H1 (cell line): ENCODE results near the gene PTCHD4. TPM values are rescaled to one million over a fixed set of nuclear protein-coding genes. Genes with fewer than 3 reads are reported as not detected.

Experiments
- CTCF ChIA-PET: fragments of 300-600 bp; sonication (Branson Sonifier 250); formaldehyde crosslinking; loops from one replicate; lab custom pipeline; 2021; ENCODE audit not compliant: partially characterized antibody; lab: Charles Lee
- POLR2A ChIA-PET: fragments of 300-600 bp; sonication (Branson Sonifier 250); formaldehyde crosslinking; loops from one replicate; lab custom pipeline; 2021; ENCODE audit warnings: inconsistent platforms; ENCODE audit not compliant: partially characterized antibody; lab: Charles Lee
- DNase-seq, 2 experiments: peaks; one replicate each; pipeline versions ENCODE4 v3.0.0 to v3.0.0-alpha.2; 2010 to 2022; ENCODE audit warnings: low spot score in 2 of 2, low read depth in 1 of 2, mixed read lengths in 1 of 2
- FAIRE-seq: peaks from 2 replicates; lab custom pipeline; 2011; peaks lifted over from hg19 to GRCh38; lab: Jason Lieb, UNC
- H2AFZ ChIP-seq: 2 replicates; pipeline ENCODE4 v1.8.1; 2012; ENCODE audit warnings: low read length, inconsistent platforms
- H2AK5ac ChIP-seq: 2 replicates; pipeline ENCODE4 v1.6.1; 2013; ENCODE audit warnings: low read depth, low read length
- H2BK120ac ChIP-seq: replicated peaks from 2 replicates; pipeline ENCODE3; 2013; ENCODE audit warnings: low read depth, low read length, inconsistent platforms
- H2BK12ac ChIP-seq: 2 replicates; pipeline ENCODE4 v1.6.1; 2013; ENCODE audit warnings: low read depth, low read length
- H2BK15ac ChIP-seq: 2 replicates; pipeline ENCODE4 v1.6.1; 2013; ENCODE audit warnings: low read length
- H2BK20ac ChIP-seq: 2 replicates; pipeline ENCODE4 v1.6.1; 2013; ENCODE audit warnings: low read length
- H2BK5ac ChIP-seq: 2 replicates; pipeline ENCODE4 v1.6.1; 2013; ENCODE audit warnings: low read depth, low read length
- H3K14ac ChIP-seq: 2 replicates; pipeline ENCODE4 v1.6.1; 2013; ENCODE audit warnings: inconsistent platforms; ENCODE audit not compliant: insufficient read length
- H3K18ac ChIP-seq: 2 replicates; pipeline ENCODE4 v1.6.1; 2013; ENCODE audit warnings: low read length; ENCODE audit errors: extremely low read depth
- H3K23ac ChIP-seq: 2 replicates; pipeline ENCODE4 v1.6.1; 2013; ENCODE audit warnings: inconsistent platforms; ENCODE audit not compliant: insufficient read length
- H3K23me2 ChIP-seq: 2 replicates; pipeline ENCODE4 v1.6.1; 2013; ENCODE audit warnings: low read depth, low read length
- H3K27ac ChIP-seq: 2 replicates; pipeline ENCODE4 v1.6.1; 2011; ENCODE audit warnings: low read depth, low read length, inconsistent platforms
- H3K27me3 ChIP-seq, 4 experiments: replicated peaks in 1 of 4; 1 replicate in 1 of 4; 2 replicates in 3 of 4; pipeline versions ENCODE4 v1.6.1 to v1.8.1; 2011 to 2013; ENCODE audit warnings: low read length in 3 of 4, mild to moderate bottlenecking in 3 of 4, inconsistent platforms in 2 of 4, mixed read lengths in 2 of 4, moderate library complexity in 1 of 4; ENCODE audit not compliant: control insufficient read depth in 3 of 4, insufficient read depth in 3 of 4; ENCODE audit errors: extremely low read depth in 1 of 4
- H3K36me3 ChIP-seq, 4 experiments: 2 replicates each; pipeline versions ENCODE4 v1.6.1 to v1.8.1; 2011 to 2013; ENCODE audit warnings: mild to moderate bottlenecking in 4 of 4, low read length in 3 of 4, moderate library complexity in 2 of 4, control low read depth in 1 of 4, inconsistent platforms in 1 of 4; ENCODE audit not compliant: insufficient read depth in 4 of 4, control insufficient read depth in 2 of 4
- H3K4ac ChIP-seq: replicated peaks from 2 replicates; pipeline ENCODE3; 2013; ENCODE audit warnings: low read length, low read depth, mixed read lengths, inconsistent platforms; ENCODE audit not compliant: insufficient read length
- H3K4me1 ChIP-seq, 4 experiments: replicated peaks in 1 of 4; 1 replicate in 1 of 4; 2 replicates in 3 of 4; pipeline versions ENCODE4 v1.6.1 to v1.8.1; 2011 to 2013; ENCODE audit warnings: low read length in 3 of 4, inconsistent platforms in 2 of 4, mixed read lengths in 1 of 4; ENCODE audit not compliant: insufficient read depth in 4 of 4, control insufficient read depth in 3 of 4
- H3K4me2 ChIP-seq, 2 experiments: 2 replicates each; pipeline versions ENCODE4 v1.6.1 to v1.8.1; 2011 to 2013; ENCODE audit warnings: low read depth in 2 of 2, low read length in 2 of 2, control low read depth in 1 of 2, inconsistent platforms in 1 of 2, mild to moderate bottlenecking in 1 of 2; ENCODE audit not compliant: insufficient read depth in 1 of 2
- H3K4me3 ChIP-seq, 4 experiments: fragments of 200-600, 300-600 bp in 1 of 4; sonication (generic), shearing (Covaris generic), sonication (Bioruptor Twin) in 1 of 4; 2 replicates each; pipeline versions ENCODE4 v1.5.1 to v1.8.1; 2011 to 2016; ENCODE audit warnings: low read length in 4 of 4, low read depth in 3 of 4, control low read depth in 2 of 4, inconsistent platforms in 2 of 4, mild to moderate bottlenecking in 2 of 4, mixed read lengths in 1 of 4, moderate library complexity in 1 of 4; ENCODE audit not compliant: insufficient read depth in 2 of 4; ENCODE audit errors: extremely low read depth in 1 of 4
- H3K56ac ChIP-seq: replicated peaks from 2 replicates; pipeline ENCODE3; 2013; ENCODE audit warnings: low read depth, mild to moderate bottlenecking, mixed read lengths, low read length, inconsistent platforms; ENCODE audit not compliant: insufficient read length
- H3K79me1 ChIP-seq: 2 replicates; pipeline ENCODE4 v1.6.1; 2013; ENCODE audit warnings: low read depth, low read length, control low read depth
- H3K79me2 ChIP-seq, 2 experiments: 2 replicates each; pipeline versions ENCODE4 v1.6.1 to v1.8.1; 2012 to 2013; ENCODE audit warnings: low read length in 2 of 2, mild to moderate bottlenecking in 2 of 2, inconsistent platforms in 1 of 2; ENCODE audit not compliant: insufficient read depth in 2 of 2, control insufficient read depth in 1 of 2
- H3K9ac ChIP-seq, 4 experiments: replicated peaks in 1 of 4; 1 replicate in 1 of 4; 2 replicates in 3 of 4; pipeline versions ENCODE4 v1.6.1 to v1.8.1; 2011 to 2013; ENCODE audit warnings: low read depth in 3 of 4, low read length in 3 of 4, control low read depth in 2 of 4, mild to moderate bottlenecking in 2 of 4, moderate library complexity in 2 of 4, inconsistent platforms in 1 of 4; ENCODE audit errors: extremely low read depth in 1 of 4
- H3K9me3 ChIP-seq, 2 experiments: 2 replicates each; pipeline versions ENCODE4 v1.6.1 to v1.8.1; 2012 to 2013; ENCODE audit warnings: mild to moderate bottlenecking in 2 of 2, moderate library complexity in 2 of 2, control low read depth in 1 of 2, inconsistent platforms in 1 of 2, low read depth in 1 of 2, low read length in 1 of 2, mixed read lengths in 1 of 2; ENCODE audit not compliant: insufficient read depth in 2 of 2
- H4K20me1 ChIP-seq, 2 experiments: replicated peaks in 1 of 2; 2 replicates each; pipeline versions ENCODE3 to v1.8.1; 2011 to 2013; ENCODE audit warnings: inconsistent platforms in 2 of 2, low read length in 2 of 2, mild to moderate bottlenecking in 1 of 2; ENCODE audit not compliant: insufficient read depth in 2 of 2, control insufficient read depth in 1 of 2
- H4K5ac ChIP-seq: 2 replicates; pipeline ENCODE4 v1.6.1; 2013; ENCODE audit warnings: low read length, low read depth, mixed read lengths, inconsistent platforms; ENCODE audit not compliant: insufficient read length
- H4K8ac ChIP-seq: 2 replicates; pipeline ENCODE4 v1.8.0; 2013; ENCODE audit warnings: mild to moderate bottlenecking, moderate library complexity, low read length, inconsistent platforms; ENCODE audit not compliant: insufficient read depth; ENCODE audit errors: extremely low read depth
- H4K91ac ChIP-seq: replicated peaks from 2 replicates; pipeline ENCODE3; 2013; ENCODE audit warnings: low read length, mixed read lengths, inconsistent platforms; ENCODE audit not compliant: insufficient read length
- CHD1 ChIP-seq: IDR thresholded peaks from 2 replicates; pipeline ENCODE4 v1.6.1; 2012; ENCODE audit warnings: low read depth, low read length, improper control_type of control experiment
- CTBP2 ChIP-seq: IDR thresholded peaks from 2 replicates; pipeline ENCODE4 v1.7.0; 2011; ENCODE audit warnings: borderline replicate concordance, mild to moderate bottlenecking, moderate library complexity, mixed read lengths, low read length; ENCODE audit not compliant: insufficient read depth, insufficient read length
- HDAC2 ChIP-seq, 2 experiments: fragments of 300-600 bp in 1 of 2; sonication (generic) in 1 of 2; IDR thresholded peaks; 2 replicates each; pipeline ENCODE4 v1.6.1; 2011 to 2012; ENCODE audit warnings: low read depth in 2 of 2, low read length in 2 of 2, mild to moderate bottlenecking in 2 of 2, moderate library complexity in 2 of 2, borderline replicate concordance in 1 of 2, inconsistent platforms in 1 of 2
- NRF1 ChIP-seq: IDR thresholded peaks from 2 replicates; pipeline ENCODE4 v1.6.1; 2011; ENCODE audit warnings: mild to moderate bottlenecking, low read depth, low read length, improper control_type of control experiment
- POU5F1 ChIP-seq: IDR thresholded peaks from 2 replicates; pipeline ENCODE4 v1.6.1; 2011; ENCODE audit warnings: low read depth, mild to moderate bottlenecking, low read length, moderate library complexity
- TAF1 ChIP-seq: IDR thresholded peaks from 2 replicates; pipeline ENCODE4 v1.6.1; 2011; ENCODE audit warnings: mild to moderate bottlenecking, low read depth, low read length
- WGBS, 2 experiments: shearing (Covaris generic) in 1 of 2; methylation state at CpG; one replicate each; pipeline versions ENCODE4 v1.1.6 to v1.1.7; 2013 to 2015; ENCODE audit warnings: low lambda C conversion rate in 2 of 2, mixed read lengths in 2 of 2, inconsistent platforms in 1 of 2, low coverage in 1 of 2, missing lambda C conversion rate in 1 of 2; ENCODE audit not compliant: insufficient replicate concordance in 2 of 2, insufficient coverage in 1 of 2, insufficient read length in 1 of 2; ENCODE audit errors: extremely low coverage in 1 of 2, missing lambda C conversion rate in 1 of 2; 5-methylcytosine and 5-hydroxymethylcytosine counted together
- polyA plus RNA-seq, 7 experiments: library from polyadenylated mRNA; depleted of rRNA in 3 of 7; stranded (reverse) in 5 of 7; unstranded in 2 of 7; fragments of >200 nt in 5 of 7; fragments of 200-250 nt in 2 of 7; gene quantifications; 1 replicate in 5 of 7; 2 replicates in 1 of 7; 4 replicates in 1 of 7; pipeline versions ENCODE4 v1.2.1 to v1.2.3, GENCODE V29; 2011 to 2013; ENCODE audit warnings: missing spikeins in 2 of 7, mixed read lengths in 2 of 7
- total RNA-seq: library from RNA; stranded (reverse); fragmentation: NEBNext Ultra II Directional; extraction: Animal tissue kit (Norgen Biotek cat#: 25700); gene quantifications from 2 replicates; pipeline ENCODE4 v1.2.1, GENCODE V29; 2021
- TF ChIP-seq, protein P1 (sequence below): IDR thresholded peaks from 2 replicates; pipeline ENCODE4 v1.6.1; 2012; ENCODE audit warnings: low read length, inconsistent platforms

The PTCHD4 gene
- total and polyA plus RNA-seq, 2 of the 8 experiments (the other 6 are each of a cell fraction or from before 2014, with no cell fraction given): 0.17 to 0.37 TPM

DNA sequence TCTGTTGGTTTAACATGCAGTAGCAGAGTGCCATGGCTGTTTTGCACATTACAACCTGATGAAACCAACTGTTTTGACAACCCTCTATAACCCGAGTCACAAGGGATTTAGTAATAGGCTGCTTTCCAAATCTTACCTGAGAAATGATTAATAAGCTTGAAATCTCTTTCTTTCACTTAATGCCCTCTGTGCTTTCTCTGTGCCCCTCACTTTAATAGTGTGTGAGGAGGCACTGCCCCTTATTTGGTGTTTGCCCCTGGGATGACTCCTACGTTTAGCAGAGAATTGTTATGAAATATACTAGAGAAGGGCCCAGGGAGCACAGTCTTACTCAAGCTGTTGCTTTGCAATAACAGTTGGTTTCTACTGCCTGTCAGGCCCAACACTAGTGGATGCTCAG lies 31.0 kb upstream of the PTCHD4 start:
- Histone ChIP-seq H4K20me1 (no peaks in the 10 kb centered on the region), H2AFZ (no peak overlapping the region), H3K27me3 (no peaks in the 10 kb centered on the region), H2AK5ac (no peak overlapping the region), H2BK15ac (no peak overlapping the region), H4K8ac (no peak overlapping the region), H2BK12ac (no peak overlapping the region), H3K4me1 (no peaks in the 10 kb centered on the region; a peak in 1 of 7 replicates), H4K5ac (no peak overlapping the region), H3K56ac (no peak overlapping the region), H2BK20ac (no peak overlapping the region), H3K18ac (no peak overlapping the region), H3K14ac (no peak overlapping the region), H2BK5ac (no peak overlapping the region), H3K4me3 (no peak overlapping the region), H3K79me1 (no peaks in the 10 kb centered on the region), H2BK120ac (no peak overlapping the region), H3K4me2 (no peak overlapping the region), H4K91ac (no peak overlapping the region), H3K9ac (no peak overlapping the region), H3K36me3 (no peaks in the 10 kb centered on the region), H3K23me2 (no peaks in the 10 kb centered on the region), H3K27ac (no peak overlapping the region), H3K79me2 (no peaks in the 10 kb centered on the region), H3K9me3 (no peaks in the 10 kb centered on the region), H3K4ac (no peak overlapping the region), H3K23ac (no peak overlapping the region)
- 90% methylated on average over 2 of the region's 2 CpGs; no CpG with 5 or more reads in 1 of the 2 experiments for WGBS, 2 experiments
- ChIA-PET POLR2A (no interaction called here), CTCF (no interaction called here)
- TF ChIP-seq, protein P1, sequence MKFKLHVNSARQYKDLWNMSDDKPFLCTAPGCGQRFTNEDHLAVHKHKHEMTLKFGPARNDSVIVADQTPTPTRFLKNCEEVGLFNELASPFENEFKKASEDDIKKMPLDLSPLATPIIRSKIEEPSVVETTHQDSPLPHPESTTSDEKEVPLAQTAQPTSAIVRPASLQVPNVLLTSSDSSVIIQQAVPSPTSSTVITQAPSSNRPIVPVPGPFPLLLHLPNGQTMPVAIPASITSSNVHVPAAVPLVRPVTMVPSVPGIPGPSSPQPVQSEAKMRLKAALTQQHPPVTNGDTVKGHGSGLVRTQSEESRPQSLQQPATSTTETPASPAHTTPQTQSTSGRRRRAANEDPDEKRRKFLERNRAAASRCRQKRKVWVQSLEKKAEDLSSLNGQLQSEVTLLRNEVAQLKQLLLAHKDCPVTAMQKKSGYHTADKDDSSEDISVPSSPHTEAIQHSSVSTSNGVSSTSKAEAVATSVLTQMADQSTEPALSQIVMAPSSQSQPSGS: no peak
- TF ChIP-seq CTBP2: no peak
- TF ChIP-seq HDAC2 (IDR thresholded peaks at IDR 0.05; ENCODE audit: borderline replicate concordance in 1 of 2, low read depth in 2 of 2, low read length in 2 of 2): no peak
- TF ChIP-seq POU5F1: no peak
- TF ChIP-seq NRF1: no peak
- no peak for TF ChIP-seq CHD1
- no peak for TF ChIP-seq TAF1
- no peak for FAIRE-seq
- no peak for DNase-seq
